ENCODE results near the gene COL8A1.
A peak's percentile ranks its signal among the peaks of the same experiment; 100 is the strongest.

Gene COL8A1

DNA sequence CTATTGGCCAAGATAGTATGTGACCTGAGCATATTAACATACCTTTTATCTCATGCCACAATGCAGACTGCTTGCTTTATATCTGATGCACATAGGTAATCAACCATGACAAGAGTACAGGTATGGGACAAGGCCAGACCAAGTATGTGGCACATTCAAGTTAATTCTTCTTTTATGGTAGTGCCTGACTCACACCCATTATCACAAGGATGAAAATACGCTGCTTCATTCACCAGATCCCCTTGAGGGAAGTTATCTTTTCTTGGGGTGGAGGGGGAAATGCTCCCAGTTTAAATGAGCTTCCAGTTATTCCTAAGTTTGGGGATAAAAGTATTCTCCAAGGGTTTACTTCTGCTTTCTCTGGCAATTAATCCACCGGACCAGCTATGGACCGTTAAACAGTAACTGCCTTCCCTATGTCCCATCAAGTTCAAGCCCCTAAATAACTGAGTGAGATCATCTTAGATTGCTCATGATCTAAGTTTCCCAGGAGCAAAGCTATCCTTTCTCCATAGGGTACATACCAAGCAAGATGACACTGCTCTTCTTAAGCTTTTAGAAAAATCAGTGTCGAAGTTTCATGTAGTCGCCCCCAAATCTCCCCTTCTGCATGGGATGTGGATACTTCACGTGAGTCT is 1.9 kb downstream of the COL8A1 start:
- no peak for DNase-seq

DNA sequence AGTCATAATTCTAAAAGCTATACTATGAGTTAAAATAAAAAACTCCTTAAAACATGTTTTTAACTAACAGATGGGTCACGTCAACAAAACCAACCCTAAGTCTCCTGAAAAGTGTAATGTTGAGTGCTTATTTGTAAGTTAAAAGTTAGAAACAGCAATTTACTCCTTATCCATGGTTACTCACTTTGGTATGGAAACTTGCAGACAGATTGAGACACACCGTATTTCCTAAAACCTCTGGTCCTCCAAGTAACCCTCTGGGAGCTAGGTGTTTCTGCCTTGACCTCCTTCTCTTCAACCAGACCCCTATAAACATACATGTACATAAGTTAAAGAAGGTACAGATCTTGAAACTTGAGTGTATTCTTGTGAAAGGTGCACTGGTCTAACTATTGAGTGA is 3.1 kb downstream of the COL8A1 start:
- no peak for DNase-seq

DNA sequence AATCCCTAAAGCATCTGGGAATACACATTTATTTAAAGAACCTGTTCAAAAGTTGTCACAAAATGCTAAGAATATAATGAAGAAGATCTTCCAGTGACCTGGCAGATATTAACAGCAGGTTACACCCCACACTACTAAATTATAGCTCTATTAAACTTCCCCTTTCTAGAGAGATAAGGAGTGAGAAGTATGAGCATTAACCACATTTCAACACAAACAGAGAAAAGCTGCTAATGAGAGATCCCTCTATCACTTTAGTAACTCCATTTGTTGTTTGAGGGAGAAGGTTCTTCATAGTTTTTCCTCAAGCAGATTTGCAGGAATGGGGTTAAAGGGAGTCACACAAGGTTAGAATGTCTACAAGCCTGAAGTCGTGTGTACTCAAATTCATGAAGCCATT is 3.6 kb downstream of the COL8A1 start:
- DNase-seq: no peak

DNA sequence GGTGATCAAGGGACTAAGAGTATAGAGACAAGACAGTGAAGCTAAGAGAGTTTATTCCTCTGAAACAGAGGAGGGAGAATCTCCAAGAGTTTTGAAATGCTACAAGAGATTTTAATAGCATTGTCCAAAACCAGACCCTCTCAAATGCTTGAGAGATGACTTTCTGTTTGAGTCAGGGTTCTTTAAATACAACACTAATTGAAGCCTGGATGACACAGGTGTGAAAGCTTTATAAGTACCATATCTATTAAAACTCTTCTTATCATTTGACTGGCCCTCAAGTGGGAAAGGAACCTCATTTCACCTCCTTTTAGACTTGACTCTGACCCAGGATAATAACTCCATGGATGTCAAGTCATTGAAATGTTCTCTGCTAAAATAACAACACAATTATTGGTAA is 5.6 kb downstream of the COL8A1 start:
- DNase-seq: no peak

DNA sequence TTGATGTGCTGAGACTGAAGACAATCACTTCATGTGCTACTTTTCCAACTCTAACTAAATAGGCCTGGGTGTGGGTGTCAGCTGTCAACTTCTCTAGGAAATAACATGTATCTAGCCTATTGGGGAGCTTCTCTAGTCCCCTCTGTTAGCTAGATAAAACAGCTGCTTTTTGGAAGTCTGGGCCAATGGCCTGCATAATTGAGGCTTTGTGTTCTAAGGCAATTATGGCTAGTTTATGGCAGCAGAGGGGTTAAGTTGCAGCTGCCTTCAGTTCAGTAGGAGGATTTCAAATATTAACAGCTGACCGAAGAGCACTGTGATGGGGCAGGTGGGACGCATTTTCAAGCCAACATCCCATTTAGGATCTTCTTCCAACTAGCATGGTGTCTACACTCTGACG is 6.4 kb downstream of the COL8A1 start:
- DNase-seq: no peak

DNA sequence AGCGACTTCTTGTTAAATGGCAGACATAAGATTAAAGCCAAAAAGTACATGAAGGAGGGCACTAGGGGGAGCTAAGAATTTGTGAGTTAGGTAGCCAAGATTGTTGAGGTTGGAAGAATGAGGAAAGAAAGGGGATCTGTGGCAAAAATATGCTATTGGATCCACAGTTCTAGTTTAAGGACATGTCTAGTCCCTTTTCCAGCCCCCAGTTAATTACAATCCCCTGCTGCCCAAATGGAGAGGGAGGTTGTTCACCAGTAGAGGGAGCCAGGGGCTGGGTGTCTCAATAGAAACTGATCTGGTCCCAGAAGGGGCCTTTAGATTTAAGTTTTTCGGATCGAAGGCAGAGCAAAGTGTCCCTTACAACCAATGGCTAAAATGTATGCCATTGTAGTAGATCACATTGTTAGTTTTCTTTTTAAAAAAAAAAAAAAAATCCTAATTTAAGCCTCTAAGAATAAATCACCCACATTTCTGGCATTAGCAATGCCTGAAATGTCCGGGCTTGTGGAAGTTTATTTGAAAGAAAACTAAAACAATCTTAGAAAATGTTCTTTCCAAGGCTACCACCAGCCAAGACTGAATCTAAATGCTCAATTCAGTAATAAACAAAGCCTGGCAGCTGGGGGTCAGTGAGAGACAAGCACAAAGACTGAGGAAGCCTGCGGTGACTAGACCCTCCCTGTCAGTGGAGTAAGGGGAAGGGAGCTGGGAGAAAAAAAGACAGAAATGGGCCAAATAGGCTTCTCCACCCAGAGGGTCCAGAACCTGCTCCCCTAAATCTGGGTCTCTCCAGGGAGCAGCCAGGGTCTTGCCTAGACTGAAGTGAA is 7.1 kb downstream of the COL8A1 start:
- DNase-seq: peak; percentile 30

DNA sequence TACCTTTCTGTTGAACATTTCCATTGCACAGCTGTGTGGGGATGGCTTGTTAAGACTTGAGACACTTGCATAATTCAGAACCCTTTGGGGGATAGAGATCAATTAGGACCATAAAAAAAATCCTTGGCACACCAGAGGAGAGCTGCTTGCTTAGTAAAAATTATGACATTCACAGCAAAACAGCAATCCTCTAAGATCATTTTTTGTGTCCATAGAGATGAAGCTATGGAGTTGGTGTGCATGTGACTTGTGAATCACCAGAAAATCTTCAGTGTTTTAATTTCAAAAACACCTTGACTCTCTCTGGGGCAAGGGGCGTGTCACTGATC is 7.7 kb downstream of the COL8A1 start:
- no peak for DNase-seq

DNA sequence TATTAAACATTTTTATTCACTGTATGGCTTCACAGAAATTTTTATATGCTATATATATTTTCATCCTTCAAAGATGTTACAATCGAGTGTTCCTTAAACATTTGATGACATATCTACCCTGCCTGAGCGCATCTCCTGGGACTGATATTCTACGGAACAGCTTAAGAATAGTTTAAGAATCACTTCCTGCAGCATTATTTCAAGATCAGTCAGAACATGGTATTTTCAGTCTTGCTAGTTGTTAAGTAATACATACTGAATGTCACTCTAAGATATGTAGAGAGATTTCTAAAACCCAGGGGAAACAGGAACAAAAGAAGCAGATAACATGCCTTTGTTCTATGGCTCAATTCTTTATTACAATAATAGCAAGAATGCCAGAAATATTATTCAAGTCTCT is 8.7 kb downstream of the COL8A1 start:
- no peak for DNase-seq

DNA sequence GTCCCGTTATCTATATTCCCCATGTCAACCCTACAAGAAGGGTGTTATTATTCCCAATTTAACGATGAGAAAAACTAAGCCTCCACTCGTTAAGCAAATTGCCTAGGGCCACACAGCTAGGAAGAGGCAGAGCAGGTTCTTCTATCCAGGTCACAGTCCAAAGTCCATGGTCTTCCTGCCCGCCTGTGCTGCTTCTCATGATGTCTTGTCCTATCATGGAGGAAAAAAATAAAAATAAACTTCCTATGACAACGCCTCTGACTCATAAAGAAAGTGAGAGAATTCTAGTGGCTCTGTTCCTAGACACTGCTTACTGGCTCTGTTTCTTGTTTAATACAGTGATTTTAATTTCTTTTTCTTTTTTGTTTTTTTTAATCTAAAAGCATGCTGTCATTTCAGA is 9.7 kb downstream of the COL8A1 start:
- DNase-seq: peak; percentile 4

DNA sequence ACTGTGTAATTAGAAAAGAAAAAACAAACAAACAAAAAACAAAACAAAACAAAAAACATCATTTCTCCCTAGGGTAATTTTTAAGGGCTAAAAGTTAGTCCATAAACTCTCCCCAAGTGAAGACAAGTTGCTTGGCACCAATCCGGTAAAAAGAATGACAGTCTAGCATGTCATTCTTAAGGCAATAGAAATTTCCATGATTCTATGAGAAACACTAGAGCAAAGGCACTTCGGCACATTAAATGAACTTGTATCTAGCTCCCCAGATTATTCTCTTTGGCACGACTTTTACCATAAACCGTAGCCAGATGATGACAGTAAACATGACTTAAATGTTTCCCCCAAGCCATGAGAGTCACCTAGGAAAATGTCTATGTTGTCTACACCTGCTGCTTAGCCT is 10.1 kb downstream of the COL8A1 start:
- DNase-seq: no peak

DNA sequence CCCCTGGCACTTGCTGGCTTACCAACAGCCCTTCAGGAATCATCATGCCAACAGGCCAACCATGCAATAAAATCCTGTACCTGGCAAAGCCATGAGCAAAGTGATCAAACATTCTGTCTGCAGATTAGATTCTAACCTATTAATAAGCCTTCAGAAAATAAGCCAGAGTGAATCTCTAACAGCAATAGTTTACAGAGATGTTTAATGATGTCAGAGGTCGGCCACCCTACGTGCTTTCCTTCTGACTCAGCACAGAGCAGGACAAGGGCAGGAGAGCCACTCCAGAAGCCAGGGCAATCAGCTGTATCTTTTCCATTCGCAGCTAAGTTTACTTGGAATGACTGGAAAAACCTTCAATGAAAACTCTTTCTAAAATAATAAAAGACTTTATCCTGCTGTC is 13.1 kb downstream of the COL8A1 start:
- no peak for DNase-seq

DNA sequence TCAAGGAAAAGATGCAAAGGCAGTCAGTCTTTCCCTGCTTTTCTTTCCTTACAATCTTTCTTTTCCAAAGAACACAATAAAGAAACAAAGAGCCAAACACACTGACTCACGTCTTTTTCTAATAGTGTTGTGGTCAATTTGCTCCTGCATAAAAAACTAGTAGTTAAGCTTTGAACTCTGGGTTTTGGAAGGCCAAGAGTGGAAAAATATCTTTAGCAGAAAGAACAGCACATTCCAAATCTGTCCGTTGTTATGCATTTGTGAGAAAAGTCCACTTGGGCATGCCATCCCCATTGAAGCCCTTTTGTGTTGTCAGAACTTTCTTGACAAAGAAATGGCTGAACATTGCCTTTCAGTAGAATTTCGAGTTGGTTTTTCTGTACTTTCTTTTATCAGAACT is 18.2 kb downstream of the COL8A1 start:
- no peak for DNase-seq

DNA sequence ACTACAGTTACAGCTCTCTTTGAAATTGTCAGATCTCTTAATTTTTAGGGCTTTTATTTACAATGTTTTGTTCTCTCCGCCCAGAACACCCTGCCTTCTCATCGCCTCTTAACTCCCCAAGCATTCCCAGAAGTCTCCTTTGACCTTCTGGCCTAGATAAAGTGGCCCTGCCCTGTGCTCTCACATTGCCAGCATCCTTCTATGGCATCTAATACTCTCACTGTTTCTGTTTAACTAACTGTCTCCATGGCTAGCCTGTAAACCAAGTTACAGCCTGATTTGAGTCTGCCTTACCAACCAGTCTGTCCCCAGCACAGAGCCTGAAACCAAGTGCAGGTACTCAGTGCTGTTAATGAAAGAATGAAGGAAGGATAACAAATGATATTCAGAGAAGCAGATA is 19.9 kb downstream of the COL8A1 start:
- no peak for DNase-seq

DNA sequence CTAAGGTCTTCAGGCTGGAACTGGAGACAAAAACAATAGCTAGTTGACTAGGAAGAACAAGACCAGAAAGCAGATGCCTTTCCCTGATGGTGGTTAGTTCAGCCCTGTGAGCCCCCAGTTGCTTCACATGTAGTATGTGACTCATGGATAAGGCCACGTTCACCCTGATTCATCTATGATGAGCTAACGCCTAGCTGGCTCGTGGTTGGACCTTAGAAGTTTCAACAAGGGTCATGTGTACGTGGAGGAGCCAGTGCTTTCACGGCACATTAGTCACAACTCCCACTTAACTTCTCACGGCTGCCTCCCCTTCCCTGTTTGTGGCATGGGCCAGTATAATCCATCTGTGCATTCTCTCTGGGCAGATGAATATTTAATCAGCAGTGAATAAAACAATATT is 20.6 kb downstream of the COL8A1 start:
- no peak for DNase-seq

DNA sequence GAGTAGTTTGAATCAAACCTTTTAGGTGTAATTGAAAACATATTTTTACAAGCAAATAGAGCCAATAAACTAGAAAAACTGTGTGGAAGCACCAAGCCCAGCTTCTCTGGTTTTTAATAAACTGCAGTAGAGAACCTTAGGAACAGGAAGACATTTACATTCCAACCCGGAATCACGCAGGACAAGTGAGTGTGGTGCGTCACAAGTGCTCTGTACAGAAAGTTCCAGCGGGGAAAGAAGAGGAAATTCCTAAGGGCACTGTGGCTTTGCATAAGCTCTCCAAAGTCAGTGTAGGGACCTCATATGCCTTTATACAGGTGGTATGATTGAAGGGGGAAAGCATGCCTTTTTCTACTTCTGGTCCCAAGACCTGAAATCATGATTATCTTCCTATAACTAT is 21.6 kb downstream of the COL8A1 start:
- no peak for DNase-seq

DNA sequence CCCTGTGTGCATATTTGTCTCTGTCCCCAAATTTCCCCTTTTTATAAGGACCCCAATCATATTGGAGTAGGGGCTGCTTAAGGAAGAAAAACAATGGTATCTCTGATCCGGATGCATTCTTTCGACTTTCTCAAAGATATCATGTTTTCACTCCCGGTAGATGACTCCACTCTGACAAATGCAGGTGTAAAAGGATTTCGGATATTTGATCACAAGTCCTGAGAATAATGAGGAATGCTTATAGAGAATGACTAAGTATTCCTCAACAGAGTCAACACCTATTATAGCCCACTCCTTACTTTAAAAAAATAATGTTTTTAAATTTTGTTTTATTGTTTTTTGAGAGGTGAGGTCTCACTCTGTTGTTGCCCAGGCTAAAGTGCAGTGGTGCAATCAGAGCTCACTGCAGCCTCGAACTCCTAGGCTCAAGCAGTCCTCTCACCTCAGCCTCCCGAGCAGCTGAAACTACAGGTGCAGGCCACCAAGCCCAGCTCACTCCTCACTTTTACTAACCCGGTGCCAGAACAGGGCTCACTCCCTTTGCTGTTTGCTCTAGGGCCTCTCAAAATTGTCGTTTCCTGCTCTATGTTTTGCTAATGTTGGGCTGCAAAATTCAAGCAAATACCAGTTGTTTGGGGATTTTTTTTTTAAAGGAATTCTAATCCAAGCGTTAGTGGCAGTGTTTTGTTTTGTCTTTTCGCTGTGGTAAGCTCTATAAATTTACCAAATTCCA is 24.6 kb downstream of the COL8A1 start:
- DNase-seq: no peak

DNA sequence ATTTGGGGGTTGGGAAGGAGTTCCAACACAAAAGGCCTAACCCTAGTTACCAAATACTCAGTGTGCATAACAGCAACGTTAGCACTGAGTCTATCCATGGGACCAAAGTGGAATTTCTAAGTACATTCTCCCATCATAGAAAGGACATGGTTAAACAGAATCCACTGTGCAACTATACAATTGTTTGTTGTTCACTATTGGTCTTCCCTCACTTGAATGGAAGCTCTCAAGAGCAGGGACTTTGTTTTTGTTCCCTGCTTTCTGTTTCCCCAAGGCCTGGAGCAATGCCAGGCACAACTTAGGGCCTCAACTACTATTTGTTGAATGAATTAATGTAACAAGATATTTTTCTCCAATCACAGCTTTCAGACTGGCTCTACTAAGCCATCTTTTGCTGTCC is 25.6 kb downstream of the COL8A1 start:
- no peak for DNase-seq

DNA sequence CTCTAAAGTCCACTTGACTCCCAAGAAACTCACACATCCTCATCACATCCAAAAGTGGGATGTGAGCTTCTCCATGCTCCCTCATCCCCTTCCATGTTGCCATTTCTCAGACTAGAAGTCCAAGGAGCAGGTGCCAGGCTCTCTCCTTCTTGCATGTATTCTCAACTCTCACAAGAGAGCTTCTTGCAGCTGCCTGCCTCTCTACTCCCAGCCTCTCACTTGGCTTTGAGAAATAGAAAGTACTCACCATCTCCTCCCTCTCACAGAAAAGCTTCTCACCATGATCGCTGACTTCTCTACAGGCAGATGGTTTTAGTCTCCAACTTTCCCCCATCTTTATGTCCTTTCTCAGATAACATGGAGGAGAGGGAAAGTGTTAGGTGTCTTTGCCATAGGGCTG is 26.6 kb downstream of the COL8A1 start:
- no peak for DNase-seq

DNA sequence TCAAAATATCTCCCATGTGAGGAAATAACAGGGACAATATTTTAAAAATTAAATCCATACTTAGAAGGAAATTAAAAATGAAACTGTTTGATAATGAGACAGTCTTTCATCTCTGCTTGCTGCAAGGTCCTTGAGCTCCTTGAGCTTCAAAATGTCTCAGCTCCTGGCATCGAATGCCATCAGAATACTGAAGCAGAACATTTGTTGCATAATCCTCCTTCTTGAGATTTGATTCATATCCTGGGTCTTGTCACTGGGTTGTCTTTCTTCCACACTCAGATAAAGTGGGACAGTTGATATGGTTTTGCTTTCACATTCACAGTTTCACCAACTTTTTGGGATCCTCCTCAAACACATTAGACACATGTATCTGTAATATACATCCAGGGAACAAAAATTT is 27.8 kb downstream of the COL8A1 start:
- DNase-seq: no peak

DNA sequence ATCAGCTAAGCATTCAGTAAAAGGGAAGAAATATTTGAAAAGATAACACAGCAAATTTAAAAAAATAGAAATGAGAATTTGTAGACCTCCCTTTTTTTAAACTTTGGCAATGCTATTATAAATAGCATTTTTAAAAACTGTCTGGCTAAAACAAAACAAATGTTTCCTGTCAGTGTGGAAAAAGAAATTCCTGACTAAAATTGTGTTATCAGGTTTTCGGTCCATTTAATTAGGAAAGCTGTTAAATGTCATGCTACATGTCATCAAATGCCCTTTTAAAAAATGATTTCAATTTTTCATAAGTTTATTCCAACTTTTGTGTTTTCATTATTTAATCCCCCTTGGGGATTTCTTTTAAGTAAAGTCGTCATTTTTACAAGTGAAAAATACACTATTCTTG is 29.6 kb downstream of the COL8A1 start:
- DNase-seq: no peak

DNA sequence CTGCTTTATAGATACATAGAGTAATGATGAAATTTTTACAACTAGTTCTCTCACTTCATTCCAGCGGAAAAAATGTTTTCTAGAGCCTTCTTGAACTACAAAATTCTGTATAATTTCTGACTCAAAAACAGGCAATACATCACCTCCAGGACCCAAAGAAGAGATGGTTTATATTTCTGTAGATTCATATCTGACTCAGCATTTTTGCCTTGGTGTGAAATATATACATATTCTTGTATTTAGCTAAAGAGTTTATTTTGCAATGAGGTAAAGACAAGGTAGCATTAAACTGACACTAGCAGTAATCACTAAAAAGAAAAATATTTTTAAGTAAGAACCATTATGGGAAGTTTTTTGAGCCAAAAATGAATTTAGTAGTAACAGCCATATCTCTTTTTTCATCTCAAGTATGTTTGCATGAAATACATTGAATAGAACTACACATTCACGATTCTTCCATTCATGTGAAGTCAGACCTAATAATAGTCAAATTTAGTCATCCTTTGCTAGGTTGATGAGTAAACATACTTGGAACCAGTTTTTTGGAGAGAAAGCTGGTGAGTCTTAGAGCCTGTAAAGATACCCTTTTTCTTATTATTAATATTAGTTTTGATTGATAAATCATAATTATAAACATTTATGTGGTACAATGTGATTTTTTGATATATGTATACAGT is 31.6 kb downstream of the COL8A1 start:
- DNase-seq: no peak

DNA sequence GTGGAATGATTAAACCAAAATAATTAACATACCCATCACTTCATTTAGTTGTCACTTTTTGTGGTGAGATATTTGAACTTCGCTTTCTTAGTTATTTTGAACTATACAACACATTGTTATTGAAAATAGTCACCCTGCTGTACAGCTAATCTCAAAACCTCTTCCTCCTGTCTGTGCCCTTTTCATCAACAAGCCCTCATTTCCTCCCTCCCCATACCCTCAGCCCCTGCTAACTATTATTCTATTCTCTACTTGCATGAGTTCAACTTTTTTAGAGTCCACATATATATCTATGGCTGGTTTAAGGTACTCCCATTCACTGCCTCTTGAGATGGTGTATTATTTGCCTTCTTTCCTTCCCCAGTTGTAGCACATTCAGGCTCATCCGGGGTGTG is 32.2 kb downstream of the COL8A1 start:
- no peak for DNase-seq

DNA sequence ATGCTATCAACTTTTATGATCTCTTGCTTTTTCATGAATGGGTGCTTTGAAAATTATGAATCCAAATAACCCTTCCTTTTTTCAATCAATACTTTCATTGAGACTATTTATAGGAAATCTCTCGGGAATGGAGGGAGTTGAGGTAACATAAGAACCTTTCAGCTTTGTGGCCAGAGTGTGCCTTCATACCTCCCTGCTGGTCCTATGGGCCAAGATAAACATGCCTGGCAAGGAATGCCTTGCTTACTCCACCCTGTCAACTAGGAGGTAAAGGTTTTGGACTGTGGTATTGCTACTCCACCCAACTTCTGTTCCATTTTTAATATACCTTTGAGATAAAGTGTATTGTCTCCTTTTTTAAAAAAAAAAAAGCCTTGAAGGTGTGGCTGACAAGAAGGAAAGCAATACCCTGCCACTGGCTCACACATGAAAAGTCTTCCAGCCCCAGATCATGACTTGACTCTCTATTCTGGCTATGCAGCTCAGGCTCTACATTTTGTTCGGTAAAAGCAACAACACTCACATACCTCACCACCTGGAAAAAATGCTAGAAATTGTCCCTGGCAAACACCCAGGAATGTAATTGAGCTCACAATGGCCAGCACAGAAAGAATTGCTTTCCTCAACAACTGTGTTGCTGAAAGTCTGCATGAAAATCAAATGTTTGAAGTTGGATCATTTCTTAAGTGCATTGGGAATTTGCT is 35.8 kb downstream of the COL8A1 start:
- DNase-seq: no peak

All from hematopoietic multipotent progenitor cell treated with erythropoietin and hydrocortisone succinate and interleukin-3 and kit ligand, for 8 days (in vitro differentiated cells).